ENCODE measurements around the gene GLOD5. TPM values are rescaled to one million over a fixed set of nuclear protein-coding genes. Genes with fewer than 3 reads are reported as not detected.

Gene GLOD5
- polyA plus RNA-seq, 1 donor, result not detected

DNA sequence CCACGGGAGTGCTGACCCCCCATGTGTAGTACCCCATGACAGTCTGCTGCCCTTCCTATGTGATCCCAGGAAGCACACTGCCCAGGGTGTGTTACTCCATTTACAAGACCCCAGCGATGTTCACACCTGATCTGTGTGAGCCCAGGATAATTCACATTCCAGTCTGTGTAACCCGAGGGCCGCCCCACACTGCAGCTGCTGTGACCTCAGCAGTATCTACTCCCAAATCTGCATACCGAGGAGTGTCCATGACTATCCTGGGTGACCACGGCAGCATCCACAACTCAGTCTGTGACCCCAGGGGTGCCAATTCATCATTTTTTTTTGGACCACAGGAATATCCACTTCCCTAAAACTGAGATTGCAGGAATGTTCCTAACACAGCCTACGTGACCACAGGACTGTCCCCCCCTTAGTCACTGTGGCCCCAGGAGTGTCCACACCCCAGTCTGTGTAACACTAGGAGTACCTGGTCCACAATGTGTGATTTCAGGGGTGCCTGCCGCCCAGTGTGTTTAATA is 7.8 kb upstream of the GLOD5 start:
- no peak for DNase-seq (ENCODE audit: low read depth)

DNA sequence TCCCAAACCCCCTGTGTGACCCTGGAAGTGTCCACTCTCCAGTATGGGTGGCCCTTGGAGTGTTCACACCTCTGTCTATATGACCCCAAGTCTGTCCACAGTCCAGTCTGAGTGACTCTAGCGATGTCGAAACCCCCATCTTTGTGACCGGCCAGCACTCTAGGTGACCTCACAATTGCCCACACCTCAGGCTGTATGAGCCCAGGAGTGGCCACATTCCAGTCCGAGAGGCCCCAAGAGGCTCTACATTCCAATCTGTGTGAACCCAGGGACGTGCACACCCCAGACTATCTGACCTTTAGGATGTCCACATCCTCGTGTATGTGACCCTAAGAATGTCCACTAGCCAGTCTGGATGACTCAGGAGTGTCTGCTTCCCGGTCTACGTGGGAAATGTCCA is 7.3 kb upstream of the GLOD5 start:
- no peak for DNase-seq (ENCODE audit: low read depth)

DNA sequence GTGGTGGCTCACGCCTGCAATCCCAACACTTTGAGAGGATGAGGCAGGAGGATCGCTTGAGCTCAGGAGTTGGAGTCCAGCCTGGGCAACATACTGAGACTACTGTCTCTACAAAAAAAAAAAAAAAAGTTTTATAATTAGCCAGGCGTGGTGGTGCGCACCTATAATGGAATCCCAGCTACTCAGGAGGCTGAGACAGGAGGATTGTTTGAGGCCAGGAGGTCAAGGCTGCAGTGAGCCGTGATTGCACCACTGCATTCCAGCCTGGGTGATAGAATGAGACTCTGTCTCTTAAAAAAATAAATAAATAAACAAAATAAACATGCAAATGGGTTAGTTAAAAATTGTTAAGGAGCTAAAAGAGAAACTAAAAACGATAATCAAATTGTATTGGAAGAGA is 7.7 kb downstream of the GLOD5 start:
- no peak for DNase-seq (ENCODE audit: low read depth)

GRCh38 chrX:48770296-48770695 is 8.7 kb downstream of the GLOD5 start:
- DNase-seq (ENCODE audit: low read depth), result no peak

DNA sequence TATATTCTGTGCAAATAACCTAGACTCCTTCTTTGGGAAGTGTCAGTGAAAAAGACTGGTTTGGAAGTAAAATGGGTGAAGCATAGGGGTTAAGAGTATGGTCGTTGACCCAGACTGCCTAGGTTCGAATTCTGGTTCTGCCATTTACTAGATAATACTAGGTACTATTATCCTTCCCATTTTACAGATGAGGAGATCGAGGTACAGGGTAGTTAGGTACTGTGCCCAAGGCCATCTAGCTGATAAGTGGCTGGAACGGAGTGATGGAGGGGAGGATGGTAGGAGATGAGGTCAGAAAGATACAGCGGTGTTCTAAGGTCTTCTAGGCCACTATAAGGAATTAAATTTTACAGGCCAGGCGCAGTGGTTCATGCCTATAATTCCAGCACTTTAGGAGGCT is 11.1 kb downstream of the GLOD5 start:
- no peak for DNase-seq (ENCODE audit: low read depth)

GRCh38 chrX:48776818-48777439 is 15.4 kb downstream of the GLOD5 start:
- no peak for DNase-seq (ENCODE audit: low read depth)

GRCh38 chrX:48779399-48779798 is 17.9 kb downstream of the GLOD5 start:
- DNase-seq (ENCODE audit: low read depth), result no peak

DNA sequence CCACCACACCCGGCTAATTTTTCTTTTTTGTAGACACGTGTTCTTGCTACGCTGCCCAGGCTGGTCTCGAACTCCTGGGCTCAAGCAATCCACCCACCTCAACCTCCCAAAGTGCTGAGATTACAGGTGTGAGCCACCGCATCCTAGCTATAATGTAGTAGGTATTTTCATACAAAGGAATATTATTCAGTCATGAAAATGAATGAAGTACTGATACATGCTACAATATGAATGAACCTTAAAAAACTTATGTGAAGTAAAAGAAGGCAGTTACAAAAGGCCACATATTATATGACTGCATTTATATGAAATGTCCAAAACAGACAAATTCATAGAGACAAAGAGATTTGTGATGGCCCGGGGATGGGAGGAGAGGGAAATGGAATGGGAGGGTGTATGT is 20.2 kb downstream of the GLOD5 start:
- no peak for DNase-seq (ENCODE audit: low read depth)

- no peak for DNase-seq (ENCODE audit: low read depth)
Observed at GRCh38 chrX:48782216-48782615, 20.7 kb downstream of the GLOD5 start.

DNA sequence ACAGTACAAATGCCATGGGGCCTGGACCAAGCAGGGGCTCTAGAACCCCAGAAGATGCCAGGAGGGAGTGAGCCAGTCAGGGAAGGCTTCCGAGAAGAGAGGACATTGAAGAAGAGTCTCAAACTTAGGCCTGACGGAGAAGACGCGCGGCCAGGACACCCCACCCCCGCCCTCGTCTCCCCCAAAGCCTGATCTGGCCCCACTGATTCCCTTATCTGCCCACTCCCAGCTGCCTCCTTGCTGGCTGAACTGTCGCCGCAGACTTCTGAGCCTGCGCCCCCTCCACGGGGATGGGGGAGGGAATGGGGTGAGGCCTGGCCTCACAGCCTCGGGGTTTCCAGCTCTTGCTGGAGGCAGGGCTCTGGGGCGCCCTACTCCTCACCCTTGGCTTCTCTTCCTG is 21.2 kb downstream of the GLOD5 start:
- no peak for DNase-seq (ENCODE audit: low read depth)

GRCh38 chrX:48784726-48785125 is 23.2 kb downstream of the GLOD5 start:
- no peak for DNase-seq (ENCODE audit: low read depth)

DNA sequence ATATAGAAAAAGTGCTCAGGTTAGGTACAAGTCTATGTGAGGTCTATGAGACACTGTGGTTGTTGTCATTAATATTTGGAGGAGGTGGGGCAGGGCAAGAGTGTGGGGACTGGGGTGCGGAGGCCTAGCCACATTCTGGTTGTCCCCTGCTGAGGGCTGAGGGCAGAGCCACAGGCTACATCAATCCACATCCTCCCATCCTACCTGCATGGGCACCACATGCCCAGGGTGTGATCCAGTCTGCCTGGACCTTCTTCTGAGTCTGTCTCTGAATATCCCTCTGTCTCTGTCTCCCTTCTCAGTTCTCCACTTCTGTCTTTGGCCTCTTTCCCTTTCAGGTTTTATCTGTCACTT is 23.6 kb downstream of the GLOD5 start:
- DNase-seq (ENCODE audit: low read depth), result no peak

- DNase-seq (ENCODE audit: low read depth), result no peak
Observed at GRCh38 chrX:48785540-48786214, 24.1 kb downstream of the GLOD5 start.

- no peak for DNase-seq (ENCODE audit: low read depth)
Observed at GRCh38 chrX:48786341-48786800, 24.8 kb downstream of the GLOD5 start, which contains the start of gene GATA1. Gene GATA1 (plus strand): TSS chrX:48786590. CDS start chrX:48791110, 4,520 bp downstream.

GRCh38 chrX:48786825-48787504 is 25.4 kb downstream of the GLOD5 start:
- no peak for DNase-seq (ENCODE audit: low read depth)

- DNase-seq (ENCODE audit: low read depth), result no peak
Observed at GRCh38 chrX:48787505-48788443, 26.2 kb downstream of the GLOD5 start.

DNA sequence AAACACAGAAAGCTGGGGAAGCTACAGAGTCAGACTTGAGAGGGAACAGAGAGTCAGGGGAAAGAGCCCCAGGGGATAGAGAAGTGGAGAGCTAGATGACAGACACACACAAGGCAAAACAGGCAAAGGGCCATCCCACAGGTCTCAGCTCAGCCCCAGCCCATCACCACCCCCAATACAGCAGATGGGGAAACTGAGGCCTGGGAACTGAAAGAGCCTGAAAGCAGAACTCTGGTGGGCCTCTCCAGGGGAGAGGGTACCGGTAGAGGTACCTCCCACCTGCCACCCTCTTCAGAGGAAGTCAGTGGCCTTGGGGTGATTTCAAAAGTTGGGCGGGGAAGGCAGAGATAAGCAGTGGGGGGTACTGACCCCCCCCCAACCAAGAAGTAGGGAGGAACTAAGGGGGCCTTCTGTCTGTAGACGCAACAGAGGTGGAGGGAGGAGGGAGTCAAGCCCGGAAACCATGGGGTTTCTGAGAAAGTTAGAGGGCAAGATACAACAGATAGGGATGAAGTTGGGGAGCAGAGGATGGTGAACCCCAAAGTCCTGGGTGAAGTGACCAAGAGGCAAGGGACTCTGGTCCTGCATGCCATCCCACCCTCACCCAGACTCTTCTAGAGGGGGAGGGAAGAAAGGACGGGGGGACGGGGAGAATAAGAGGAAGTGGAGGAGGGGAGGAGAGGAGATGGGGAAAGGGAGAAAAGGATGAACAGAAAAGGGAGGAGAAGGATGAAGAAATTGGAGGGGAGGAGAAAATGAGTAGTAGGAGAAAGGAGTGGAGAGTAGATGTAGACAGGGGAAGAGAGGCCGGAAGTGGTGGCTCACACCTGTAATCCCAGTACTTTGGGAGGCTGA is 28.0 kb downstream of the GLOD5 start:
- DNase-seq (ENCODE audit: low read depth), result no peak

- DNase-seq (ENCODE audit: low read depth), result no peak
Observed at GRCh38 chrX:48790477-48790876, 28.9 kb downstream of the GLOD5 start.

DNA sequence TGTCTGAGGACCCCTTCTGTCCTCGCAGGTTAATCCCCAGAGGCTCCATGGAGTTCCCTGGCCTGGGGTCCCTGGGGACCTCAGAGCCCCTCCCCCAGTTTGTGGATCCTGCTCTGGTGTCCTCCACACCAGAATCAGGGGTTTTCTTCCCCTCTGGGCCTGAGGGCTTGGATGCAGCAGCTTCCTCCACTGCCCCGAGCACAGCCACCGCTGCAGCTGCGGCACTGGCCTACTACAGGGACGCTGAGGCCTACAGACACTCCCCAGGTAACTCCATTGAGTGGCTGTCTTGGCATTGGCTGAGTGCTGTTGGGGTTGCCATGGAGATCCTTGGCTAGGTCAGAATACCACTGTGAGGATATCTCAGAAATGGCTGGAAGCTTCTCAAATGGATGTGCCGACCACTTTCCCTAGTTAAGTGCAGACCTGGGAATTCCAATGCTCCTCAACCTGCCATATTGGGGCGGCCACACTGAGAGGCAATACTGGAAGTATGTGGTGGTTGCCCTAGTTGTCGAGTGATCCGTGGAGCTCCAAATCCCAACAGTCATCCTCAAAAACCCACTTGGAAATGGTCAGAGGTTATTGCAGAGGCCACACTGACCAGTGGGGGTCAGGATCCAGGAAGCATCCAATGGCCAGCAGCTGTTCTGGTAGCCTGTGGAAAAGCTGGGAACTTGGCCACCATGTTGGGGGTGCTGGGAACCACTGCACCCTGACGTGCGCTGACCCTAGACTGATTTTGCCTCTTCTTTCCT is 29.7 kb downstream of the GLOD5 start:
- DNase-seq (ENCODE audit: low read depth), result no peak

GRCh38 chrX:48792219-48792618 is 30.7 kb downstream of the GLOD5 start:
- no peak for DNase-seq (ENCODE audit: low read depth)
